HepG2 (cell line): Measurements from ENCODE around the gene RHBDD3.

ENCODE experiments used
- ATF7 ChIP-seq, 2 experiments: fragments of 450-650 bp in 1 of 2; sonication (generic) in 1 of 2; formaldehyde crosslinking in 1 of 2; IDR thresholded peaks; 2 replicates each; pipeline versions ENCODE4 v1.4.0 to v1.6.1; 2016 to 2020; ENCODE audit warnings: antibody characterized with exemption in 1 of 2, mild to moderate bottlenecking in 1 of 2, missing genetic modification reagents in 1 of 2
- CTCF ChIP-seq: sonication (generic); formaldehyde crosslinking; IDR thresholded peaks from 2 replicates; pipeline ENCODE4 v1.5.0; 2020; ENCODE audit warnings: mild to moderate bottlenecking, missing genetic modification reagents, moderate library complexity
- HDAC2 ChIP-seq: sonication (generic); formaldehyde crosslinking; IDR thresholded peaks from 2 replicates; pipeline ENCODE4 v1.4.0; 2020; ENCODE audit warnings: missing genetic modification reagents
- SP1 ChIP-seq, 2 experiments: fragments of 450-650 bp in 1 of 2; sonication (generic) in 1 of 2; formaldehyde crosslinking in 1 of 2; IDR thresholded peaks; 2 replicates each; pipeline versions ENCODE4 v1.4.0 to v1.6.1; 2016 to 2020; ENCODE audit warnings: missing genetic modification reagents in 1 of 2
- ZBTB1 ChIP-seq: sonication (generic); formaldehyde crosslinking; IDR thresholded peaks from 2 replicates; pipeline ENCODE4 v1.4.0; 2020; ENCODE audit warnings: missing genetic modification reagents, borderline replicate concordance
- TF ChIP-seq, protein P1 (sequence below): sonication (generic); formaldehyde crosslinking; conservative IDR thresholded peaks from 2 replicates; pipeline ENCODE4 v1.8.0; 2022; ENCODE audit warnings: mild to moderate bottlenecking, moderate library complexity, missing genetic modification reagents
- TF ChIP-seq, protein P2 (sequence below): sonication (generic); formaldehyde crosslinking; IDR thresholded peaks from 2 replicates; pipeline ENCODE4 v1.8.1; 2022; ENCODE audit warnings: mild to moderate bottlenecking, missing genetic modification reagents

- TF ChIP-seq HDAC2 (CRISPR knock-in tag) (no peak), ATF7 (IDR thresholded peaks at IDR 0.05) (no peak), ATF7 (CRISPR knock-in tag; IDR thresholded peaks at IDR 0.05) (no peak), SP1 (IDR thresholded peaks at IDR 0.05) (no peak), SP1 (CRISPR knock-in tag; IDR thresholded peaks at IDR 0.05) (no peak), CTCF (CRISPR knock-in tag) (no peak), ZBTB1 (no peak)
- TF ChIP-seq, protein P1, sequence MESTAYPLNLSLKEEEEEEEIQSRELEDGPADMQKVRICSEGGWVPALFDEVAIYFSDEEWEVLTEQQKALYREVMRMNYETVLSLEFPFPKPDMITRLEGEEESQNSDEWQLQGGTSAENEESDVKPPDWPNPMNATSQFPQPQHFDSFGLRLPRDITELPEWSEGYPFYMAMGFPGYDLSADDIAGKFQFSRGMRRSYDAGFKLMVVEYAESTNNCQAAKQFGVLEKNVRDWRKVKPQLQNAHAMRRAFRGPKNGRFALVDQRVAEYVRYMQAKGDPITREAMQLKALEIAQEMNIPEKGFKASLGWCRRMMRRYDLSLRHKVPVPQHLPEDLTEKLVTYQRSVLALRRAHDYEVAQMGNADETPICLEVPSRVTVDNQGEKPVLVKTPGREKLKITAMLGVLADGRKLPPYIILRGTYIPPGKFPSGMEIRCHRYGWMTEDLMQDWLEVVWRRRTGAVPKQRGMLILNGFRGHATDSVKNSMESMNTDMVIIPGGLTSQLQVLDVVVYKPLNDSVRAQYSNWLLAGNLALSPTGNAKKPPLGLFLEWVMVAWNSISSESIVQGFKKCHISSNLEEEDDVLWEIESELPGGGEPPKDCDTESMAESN (CRISPR knock-in tag) = no peak
- TF ChIP-seq, protein P2, sequence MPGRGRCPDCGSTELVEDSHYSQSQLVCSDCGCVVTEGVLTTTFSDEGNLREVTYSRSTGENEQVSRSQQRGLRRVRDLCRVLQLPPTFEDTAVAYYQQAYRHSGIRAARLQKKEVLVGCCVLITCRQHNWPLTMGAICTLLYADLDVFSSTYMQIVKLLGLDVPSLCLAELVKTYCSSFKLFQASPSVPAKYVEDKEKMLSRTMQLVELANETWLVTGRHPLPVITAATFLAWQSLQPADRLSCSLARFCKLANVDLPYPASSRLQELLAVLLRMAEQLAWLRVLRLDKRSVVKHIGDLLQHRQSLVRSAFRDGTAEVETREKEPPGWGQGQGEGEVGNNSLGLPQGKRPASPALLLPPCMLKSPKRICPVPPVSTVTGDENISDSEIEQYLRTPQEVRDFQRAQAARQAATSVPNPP (CRISPR knock-in tag) = no peak
These were observed 8.2 kb upstream of the RHBDD3 start for GRCh38 chr22:29275819-29276565.
